GM18499 (cell line): Measurements from ENCODE around the gene RGS11.
"Not testable (repeated sequence)": the region's sequence is repeated elsewhere in the genome, so short reads cannot be mapped to it uniquely, and the experiment has no call there.

Experiments used
- ATAC-seq: cut with Tn5 transposase; IDR thresholded peaks from one replicate; pipeline ENCODE4 v1.9.1; 2021; ENCODE audit warnings: moderate number of reproducible peaks; ENCODE audit not compliant: insufficient read depth, unreplicated experiment

The RGS11 gene

GRCh38 chr16:265711-266110, 10.0 kb downstream of the RGS11 start:
- ATAC-seq, result no peak

GRCh38 chr16:265002-265529, 10.7 kb downstream of the RGS11 start:
- no peak for ATAC-seq

- ATAC-seq, result no peak
These were observed 11.2 kb downstream of the RGS11 start for GRCh38 chr16:264440-264951.

DNA sequence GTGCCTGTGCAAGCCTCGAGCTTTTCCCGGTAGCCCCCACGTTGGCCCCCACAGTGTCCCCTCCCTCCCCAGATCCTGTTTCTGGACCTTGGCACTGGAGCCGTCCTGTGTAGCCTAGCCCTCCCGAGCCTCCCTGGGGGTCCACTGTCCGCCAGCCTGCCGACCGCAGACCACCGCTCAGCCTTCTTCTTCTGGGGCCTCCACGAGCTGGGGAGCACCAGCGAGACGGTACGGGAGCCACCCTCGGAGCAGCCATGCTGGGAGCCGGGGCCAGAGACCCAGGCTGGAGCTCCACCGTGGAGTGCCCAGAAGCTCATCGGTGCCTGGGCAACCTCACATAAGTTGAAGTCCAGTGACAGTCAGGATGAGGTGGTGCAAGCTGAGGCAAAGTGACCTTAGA, 11.8 kb downstream of the RGS11 start:
- ATAC-seq, result no peak

GRCh38 chr16:263182-263774, 12.5 kb downstream of the RGS11 start:
- ATAC-seq, result no peak

DNA sequence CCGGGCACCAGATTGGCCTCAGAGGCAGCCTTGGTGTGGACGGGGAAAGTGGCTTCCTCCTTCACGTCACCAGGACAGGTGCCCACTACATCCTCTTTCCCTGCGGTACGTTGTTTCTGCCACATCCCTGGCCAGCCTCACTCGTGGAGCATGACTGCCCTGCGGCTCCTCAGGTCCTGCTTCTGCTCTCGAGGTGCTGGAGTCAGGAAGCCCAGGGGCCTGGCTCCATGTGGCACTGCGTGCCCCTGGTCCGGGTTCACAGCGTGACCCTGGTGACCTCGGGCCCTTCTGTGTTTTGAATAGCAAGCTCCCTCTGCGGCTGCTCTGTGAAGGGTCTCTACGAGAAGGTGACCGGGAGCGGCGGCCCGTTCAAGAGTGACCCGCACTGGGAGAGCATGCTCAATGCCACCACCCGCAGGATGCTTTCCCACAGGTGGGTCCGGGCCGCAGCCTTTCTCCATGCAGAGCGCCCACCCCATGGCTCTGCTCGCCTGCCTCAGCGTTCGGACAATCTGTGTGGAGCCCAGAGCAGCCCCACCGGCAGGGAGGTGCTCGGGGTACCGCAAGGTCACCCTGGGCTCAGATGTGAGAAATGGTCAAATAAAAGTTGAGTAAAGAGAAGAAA, 13.5 kb downstream of the RGS11 start:
- no peak for ATAC-seq

GRCh38 chr16:261031-261691, 14.6 kb downstream of the RGS11 start:
- ATAC-seq, result no peak

DNA sequence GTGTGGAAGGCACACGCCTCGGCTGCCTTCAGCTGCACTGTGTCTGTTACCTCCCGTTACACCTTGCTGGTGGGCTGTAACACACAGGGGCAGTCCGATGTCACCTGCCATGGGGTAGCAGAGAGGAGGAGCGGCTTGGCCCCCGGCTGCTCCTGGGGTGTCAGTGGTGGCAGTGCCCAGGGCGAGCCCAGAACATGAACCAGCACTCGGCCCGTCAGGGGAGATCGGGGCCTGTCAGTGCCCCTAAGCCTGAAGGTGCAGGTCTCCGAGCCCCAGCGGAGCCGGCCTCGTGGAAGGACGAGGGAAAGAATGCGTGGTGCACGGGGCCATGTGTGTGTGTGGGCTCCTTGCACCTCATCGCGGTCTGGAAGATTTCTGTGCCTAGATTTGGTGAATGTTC, 15.4 kb downstream of the RGS11 start:
- no peak for ATAC-seq

DNA sequence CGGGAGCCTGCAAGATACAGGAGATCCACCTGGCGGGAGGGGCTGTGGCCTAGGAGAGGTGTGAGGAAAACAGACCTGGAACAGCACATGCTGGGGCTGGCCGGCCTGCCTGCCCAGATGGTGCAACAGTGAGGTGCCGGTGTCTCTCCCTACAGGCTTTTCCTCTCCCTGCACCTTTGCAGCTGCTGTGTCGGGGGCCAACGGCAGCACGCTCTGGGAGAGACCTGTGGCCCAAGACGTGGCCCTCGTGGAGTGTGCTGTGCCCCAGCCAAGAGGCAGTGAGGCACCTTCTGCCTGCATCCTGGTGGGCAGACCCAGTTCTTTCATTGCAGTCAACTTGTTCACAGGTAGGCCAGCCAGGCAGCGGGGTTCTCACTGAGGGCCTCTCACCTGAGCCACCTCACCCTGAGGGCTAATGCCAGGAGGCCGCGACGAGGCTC, 15.9 kb downstream of the RGS11 start:
- no peak for ATAC-seq

GRCh38 chr16:259226-259625, 16.5 kb downstream of the RGS11 start:
- no peak for ATAC-seq

DNA sequence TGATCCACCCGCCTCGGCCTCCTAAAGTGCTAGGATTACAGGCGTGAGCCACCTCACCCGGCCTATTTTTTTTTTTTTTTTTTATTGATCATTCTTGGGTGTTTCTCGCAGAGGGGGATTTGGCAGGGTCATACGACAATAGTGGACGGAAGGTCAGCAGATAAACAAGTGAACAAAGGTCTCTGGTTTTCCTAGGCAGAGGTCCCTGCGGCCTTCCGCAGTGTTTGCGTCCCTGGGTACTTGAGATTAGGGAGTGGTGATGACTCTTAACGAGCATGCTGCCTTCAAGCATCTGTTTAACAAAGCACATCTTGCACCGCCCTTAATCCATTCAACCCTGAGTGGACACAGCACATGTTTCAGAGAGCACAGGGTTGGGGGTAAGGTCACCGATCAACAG, 17.7 kb downstream of the RGS11 start:
- not testable (repeated sequence) for ATAC-seq

- ATAC-seq, result no peak
These were observed 20.6 kb downstream of the RGS11 start for GRCh38 chr16:255183-255582.

- no peak for ATAC-seq
These were observed 21.3 kb downstream of the RGS11 start for GRCh38 chr16:254461-254860.

DNA sequence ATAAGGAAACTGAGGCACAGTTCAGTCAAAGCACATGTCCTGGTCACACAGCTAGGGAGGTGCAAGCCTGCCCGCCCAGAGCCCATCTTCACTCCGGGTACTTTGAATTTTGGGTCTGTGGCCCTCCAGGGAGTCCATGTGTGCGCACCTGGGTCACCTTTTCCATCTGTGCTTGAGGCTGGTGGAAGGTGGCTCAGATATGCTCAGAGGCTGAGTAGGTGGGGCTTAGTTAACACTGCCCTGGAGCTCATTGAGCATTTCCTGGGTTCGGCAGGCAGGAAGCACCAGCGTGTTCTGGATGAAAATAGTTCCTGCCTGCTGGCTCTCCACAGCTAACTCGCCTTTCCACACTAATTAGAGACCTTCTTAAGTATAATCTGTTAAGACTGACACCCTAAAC, 21.9 kb downstream of the RGS11 start:
- no peak for ATAC-seq

DNA sequence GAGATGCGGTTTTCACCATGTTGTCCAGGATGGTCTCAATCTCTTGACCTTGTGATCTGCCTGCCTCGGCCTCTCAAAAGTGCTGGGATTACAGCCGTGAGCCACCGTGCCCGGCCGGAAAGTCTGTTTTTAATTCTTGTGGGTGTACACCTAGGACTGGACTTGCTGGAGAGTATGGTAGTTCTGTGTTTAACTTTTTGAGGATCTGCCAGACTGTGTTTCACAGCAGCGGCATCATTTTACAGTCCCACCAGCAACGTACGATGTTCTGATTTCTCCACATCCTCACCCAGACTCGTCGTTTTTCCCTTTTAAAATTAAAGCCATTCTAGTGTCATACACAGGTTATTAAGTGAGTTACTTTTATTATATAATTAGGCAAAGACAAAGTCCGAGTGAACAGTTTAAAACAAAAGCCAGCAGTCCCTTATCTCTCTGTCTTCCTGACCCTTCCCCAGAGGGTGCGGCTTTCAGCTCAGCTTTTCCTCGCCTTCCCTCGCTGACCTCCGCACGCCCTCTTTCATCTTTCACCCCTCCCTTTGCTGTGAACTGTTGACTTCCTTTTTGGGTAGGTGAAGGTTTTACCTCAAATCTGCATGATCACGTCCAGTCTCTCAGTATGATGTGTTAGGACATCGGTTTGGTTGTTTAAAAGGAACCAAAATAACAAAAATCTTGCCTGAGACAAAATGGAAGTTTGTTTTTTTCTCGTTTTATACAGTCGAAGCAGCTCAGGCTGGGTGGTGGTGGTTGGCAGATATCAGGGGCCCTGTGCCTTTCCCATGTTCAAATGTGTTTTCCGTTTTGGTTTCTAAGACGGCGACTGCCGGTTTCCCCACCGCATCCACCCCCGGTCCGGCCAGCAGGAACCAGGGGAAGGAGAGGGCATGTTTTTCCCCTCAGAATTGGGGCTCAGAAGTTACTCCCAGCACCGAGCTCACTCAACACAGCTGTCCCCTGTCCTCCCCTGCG, 23.1 kb downstream of the RGS11 start:
- no peak for ATAC-seq

GRCh38 chr16:249431-249830, 26.3 kb downstream of the RGS11 start:
- ATAC-seq, result no peak

GRCh38 chr16:247027-247426, 28.7 kb downstream of the RGS11 start:
- no peak for ATAC-seq

GRCh38 chr16:245105-245504, 30.6 kb downstream of the RGS11 start:
- ATAC-seq, result no peak

DNA sequence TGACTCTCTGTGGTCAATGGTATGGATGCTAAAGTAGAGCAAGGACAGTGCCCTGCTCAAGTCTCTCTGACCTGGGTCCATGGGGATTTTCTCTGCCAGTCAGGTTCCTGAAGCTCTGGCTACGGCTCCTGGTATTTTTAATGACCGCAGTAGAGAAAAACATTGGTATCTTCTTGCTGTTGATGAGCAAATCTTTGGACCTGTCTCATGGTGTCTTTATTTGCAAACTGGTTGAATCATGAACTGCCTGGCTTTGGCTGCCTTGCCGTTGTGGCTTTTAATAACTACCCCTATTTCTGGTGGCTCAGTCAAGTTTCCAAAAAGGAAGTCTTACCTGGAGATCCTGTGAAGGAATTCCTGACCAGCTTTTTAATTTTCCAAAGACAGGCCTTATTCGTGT, 32.4 kb downstream of the RGS11 start:
- no peak for ATAC-seq

- no peak for ATAC-seq
These were observed 33.5 kb downstream of the RGS11 start for GRCh38 chr16:242281-242680.
